A549 (cell line): ENCODE measurements around the gene ST6GALNAC4. TPM values are rescaled to one million over a fixed set of nuclear protein-coding genes. Genes with fewer than 3 reads are reported as not detected.

Experiments used
- ATAC-seq, 2 experiments: fragments of 200-7000 bp in 1 of 2; fragments of >200 bp in 1 of 2; cut with Nextera tagmentation in 1 of 2; cut with Tn5 transposase in 1 of 2; 3 replicates each; pipeline versions ENCODE4 v1.8.0 to v1.9.1; 2018 to 2020; ENCODE audit warnings: mild to moderate bottlenecking in 1 of 2, moderate library complexity in 1 of 2
- CTCF ChIA-PET: fragments of 300-600 bp; sonication (Branson Sonifier 250); formaldehyde crosslinking; extraction: SDS; loops from one replicate; lab custom pipeline; 2021; ENCODE audit warnings: antibody characterized with exemption, inconsistent platforms; lab: Yijun Ruan, JAX
- POLR2A ChIA-PET: fragments of 350-600 bp; formaldehyde crosslinking; extraction: SDS; loops from one replicate; lab custom pipeline; 2021; ENCODE audit warnings: antibody characterized with exemption, inconsistent platforms; lab: Yijun Ruan, JAX
- DNase-seq, 2 experiments: peaks; one replicate each; pipeline versions ENCODE4 v3.0.0 to v3.0.0-alpha.2; 2011 to 2016; ENCODE audit warnings: low read depth in 1 of 2, low spot score in 1 of 2
- FAIRE-seq: peaks from 2 replicates; lab custom pipeline; 2011; peaks lifted over from hg19 to GRCh38; lab: Jason Lieb, UNC
- H3K27ac ChIP-seq, 2 experiments: fragments of >200 bp; sonication (Bioruptor Twin); formaldehyde crosslinking; 3 replicates each; pipeline ENCODE4 v1.5.1; 2016 to 2017
- H3K4me1 ChIP-seq: fragments of >200 bp; sonication (Bioruptor Twin); formaldehyde crosslinking; 3 replicates; pipeline ENCODE4 v1.6.1; 2016
- H3K4me2 ChIP-seq: fragments of >200 bp; sonication (Bioruptor Twin); formaldehyde crosslinking; 3 replicates; pipeline ENCODE4 v1.6.1; 2016
- H3K4me3 ChIP-seq: fragments of >200 bp; sonication (Bioruptor Twin); formaldehyde crosslinking; 3 replicates; pipeline ENCODE4 v1.5.1; 2016
- H3K9me3 ChIP-seq: fragments of >200 bp; sonication (Bioruptor Twin); formaldehyde crosslinking; 3 replicates; pipeline ENCODE4 v1.6.1; 2016
- CHD4 ChIP-seq: fragments of 200-600 bp; sonication (generic); IDR thresholded peaks from 2 replicates; pipeline ENCODE4 v1.6.1; 2016; ENCODE audit warnings: antibody characterized with exemption, mild to moderate bottlenecking, borderline replicate concordance
- CTCF ChIP-seq: fragments of >200 bp; sonication (Bioruptor Twin); formaldehyde crosslinking; IDR thresholded peaks from 3 replicates; pipeline ENCODE4 v1.5.1; 2016
- ELK1 ChIP-seq: fragments of 150-350 bp; IDR thresholded peaks from 2 replicates; pipeline ENCODE4 v1.6.1; 2014; ENCODE audit warnings: low read depth, mild to moderate bottlenecking, low read length
- GATA3 ChIP-seq: IDR thresholded peaks from 2 replicates; pipeline ENCODE4 v1.6.1; 2012; ENCODE audit warnings: borderline replicate concordance
- HEYL ChIP-seq: fragments of 250-450 bp; sonication (Bioruptor Pico); IDR thresholded peaks from 2 replicates; pipeline ENCODE4 v1.8.0; 2021; ENCODE audit warnings: mild to moderate bottlenecking, moderate library complexity
- JUN ChIP-seq, 2 experiments: fragments of >200 bp; sonication (Bioruptor Twin); formaldehyde crosslinking; IDR thresholded peaks; 2 replicates in 1 of 2; 3 replicates in 1 of 2; pipeline ENCODE4 v1.6.1; 2016 to 2017
- JUNB ChIP-seq: fragments of >200 bp; sonication (Bioruptor Twin); formaldehyde crosslinking; IDR thresholded peaks from 2 replicates; pipeline ENCODE4 v1.6.1; 2016
- KDM5A ChIP-seq: fragments of 200-600 bp; sonication (generic); IDR thresholded peaks from 2 replicates; pipeline ENCODE4 v1.6.1; 2016; ENCODE audit warnings: antibody characterized with exemption, mild to moderate bottlenecking
- MAX ChIP-seq: IDR thresholded peaks from 2 replicates; pipeline ENCODE4 v1.6.1; 2012
- MYC ChIP-seq: IDR thresholded peaks from 2 replicates; pipeline ENCODE4 v1.6.1; 2012; ENCODE audit warnings: mild to moderate bottlenecking, inconsistent platforms, low read length, improper control_type of control experiment, borderline replicate concordance
- NFE2L2 ChIP-seq: fragments of 150-350 bp; conservative IDR thresholded peaks from 2 replicates; pipeline ENCODE4 v1.6.1; 2014; ENCODE audit warnings: low read length
- NR3C1 ChIP-seq: fragments of >200 bp; sonication (Bioruptor Twin); formaldehyde crosslinking; IDR thresholded peaks from 3 replicates; pipeline ENCODE4 v1.6.1; 2017
- POLR2A ChIP-seq: IDR thresholded peaks from 2 replicates; pipeline ENCODE4 v1.6.1; 2012; ENCODE audit warnings: mild to moderate bottlenecking, low read length
- RAD21 ChIP-seq, 2 experiments: fragments of >200 bp in 1 of 2; sonication (Bioruptor Twin) in 1 of 2; formaldehyde crosslinking in 1 of 2; IDR thresholded peaks in 1 of 2; conservative IDR thresholded peaks in 1 of 2; 2 replicates in 1 of 2; 3 replicates in 1 of 2; pipeline ENCODE4 v1.6.1; 2012 to 2018; ENCODE audit warnings: inconsistent platforms in 1 of 2
- SMC3 ChIP-seq: fragments of >200 bp; sonication (Bioruptor Twin); formaldehyde crosslinking; IDR thresholded peaks from 3 replicates; pipeline ENCODE4 v1.6.1; 2018; ENCODE audit warnings: inconsistent platforms
- ZSCAN20 ChIP-seq: fragments of 250-450 bp; sonication (Bioruptor Pico); IDR thresholded peaks from 2 replicates; pipeline ENCODE4 v1.8.0; 2022; ENCODE audit warnings: mild to moderate bottlenecking, moderate library complexity
- WGBS: methylation state at CpG from one replicate; pipeline ENCODE4 v1.1.6; 2017; ENCODE audit errors: missing lambda C conversion rate; 5-methylcytosine and 5-hydroxymethylcytosine counted together
- polyA plus RNA-seq, 4 experiments: library from polyadenylated mRNA; depleted of rRNA in 3 of 4; stranded (reverse); fragments of >200 nt; fragmentation: RNase III in 1 of 4; extraction: RNeasy Plus Mini Kit Qiagen cat#74134 plus additional on column Dnase treatment in 1 of 4; gene quantifications; 2 replicates in 3 of 4; 3 replicates in 1 of 4; pipeline ENCODE4 v1.2.3, GENCODE V29; 2011 to 2017
- TF ChIP-seq, protein P1 (sequence below): fragments of 450-650 bp; IDR thresholded peaks from 2 replicates; pipeline ENCODE4 v1.6.1; 2014; ENCODE audit warnings: antibody characterized with exemption

Gene ST6GALNAC4
- polyA plus RNA-seq, 2 of the 4 experiments (the other 2 are of a cell fraction): 11.0 to 24.8 TPM

GRCh38 chr9:127944586-127945218 lies 27.9 kb upstream of the ST6GALNAC4 start:
- Histone ChIP-seq H3K4me1 (peaks cover 18% of the 10 kb centered on the region; the same call in 2 of the 3 replicates), H3K27ac (peak overlapping the region in 1 of 2 experiments; percentile 58; a peak in 2 of 6 replicates), H3K4me2 (no peak overlapping the region), H3K4me3 (no peak overlapping the region), H3K9me3 (no peaks in the 10 kb centered on the region)
- CTCF ChIA-PET: interaction anchor here (1.1 to 35.7 kb wide), 25 partner anchors 11 to 180 kb away, joined by 3 to 827 read pairs (median 22); partner anchors contain the start of genes EEIG1, NAIF1, PIP5KL1 and SLC25A25
- ATAC-seq (no peak), DNase-seq (no peak), FAIRE-seq (no peak)
- POLR2A ChIA-PET: no interaction called here
- 94% methylated on average over 38 of the region's 38 CpGs for WGBS
- TF ChIP-seq MYC: no peak
- TF ChIP-seq GATA3: no peak
- no peak for TF ChIP-seq CHD4
- TF ChIP-seq POLR2A: no peak
- no peak for TF ChIP-seq RAD21 (conservative IDR thresholded peaks at IDR 0.05 in 1 of 2, IDR thresholded peaks at IDR 0.05 in 1 of 2)

DNA sequence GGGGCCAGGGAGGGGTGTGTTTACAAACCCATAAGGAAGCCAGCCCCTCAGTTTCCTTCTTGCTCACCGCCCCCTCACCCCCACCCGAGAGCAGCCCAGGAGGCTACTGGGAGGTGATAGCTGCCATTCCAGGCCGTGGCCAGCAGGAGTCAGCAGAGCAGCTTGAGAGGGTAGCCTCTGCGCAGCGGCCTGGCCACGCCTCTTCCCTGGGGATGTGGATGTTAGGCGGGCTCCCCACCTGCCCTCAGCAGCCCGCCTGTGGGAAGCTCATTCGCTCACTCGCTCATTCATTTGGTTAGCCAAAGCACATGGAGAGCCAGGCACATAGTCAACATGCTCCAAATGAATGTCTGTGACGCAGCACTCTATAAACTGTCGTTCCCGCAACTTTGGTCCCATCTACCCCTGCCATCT lies 26.9 kb upstream of the ST6GALNAC4 start:
- H3K4me2 ChIP-seq: no peak overlapping the region
- POLR2A ChIA-PET: interaction anchor here (0.6 to 1.2 kb wide), 3 partner anchors 23 to 124 kb away, joined by 3 to 5 read pairs (median 4); partner anchors contain the start of genes NAIF1, SLC25A25 and ST6GALNAC4
- peaks cover 18% of the 10 kb centered on the region; the same call in 2 of the 3 replicates for H3K4me1 ChIP-seq
- peak; percentile 93 to 95 for TF ChIP-seq RAD21 (conservative IDR thresholded peaks at IDR 0.05 in 1 of 2, IDR thresholded peaks at IDR 0.05 in 1 of 2)
- TF ChIP-seq KDM5A: no peak
- TF ChIP-seq NFE2L2: no peak
- TF ChIP-seq MAX: peak; percentile 63
- no peak for TF ChIP-seq ZSCAN20 (CRISPR knock-in tag)
- TF ChIP-seq ELK1: no peak
- TF ChIP-seq NR3C1: no peak
- no peak for TF ChIP-seq JUN (IDR thresholded peaks at IDR 0.05)
- TF ChIP-seq CTCF: peak; percentile 82
- TF ChIP-seq, protein P1, sequence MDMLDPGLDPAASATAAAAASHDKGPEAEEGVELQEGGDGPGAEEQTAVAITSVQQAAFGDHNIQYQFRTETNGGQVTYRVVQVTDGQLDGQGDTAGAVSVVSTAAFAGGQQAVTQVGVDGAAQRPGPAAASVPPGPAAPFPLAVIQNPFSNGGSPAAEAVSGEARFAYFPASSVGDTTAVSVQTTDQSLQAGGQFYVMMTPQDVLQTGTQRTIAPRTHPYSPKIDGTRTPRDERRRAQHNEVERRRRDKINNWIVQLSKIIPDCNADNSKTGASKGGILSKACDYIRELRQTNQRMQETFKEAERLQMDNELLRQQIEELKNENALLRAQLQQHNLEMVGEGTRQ: no peak
- TF ChIP-seq SMC3: peak; percentile 93
- no peak for TF ChIP-seq JUNB
- no peak for TF ChIP-seq HEYL (CRISPR knock-in tag)
- TF ChIP-seq, all 56 proteins: peak for 4
- DNase-seq (peak; percentile 79 to 86), ATAC-seq (peak; percentile 70 to 89), FAIRE-seq (no peak)
- Histone ChIP-seq H3K27ac (peak overlapping the region; percentile 34 to 58; a peak in 4 of 6 replicates), H3K9me3 (no peaks in the 10 kb centered on the region), H3K4me3 (no peak overlapping the region)
- CTCF ChIA-PET: interaction anchor here (0.6 to 35.7 kb wide), 38 partner anchors 10 to 181 kb away, joined by 3 to 827 read pairs (median 11); partner anchors contain the start of genes EEIG1, NAIF1, PIP5KL1 and SLC25A25
- 27% methylated on average over 13 of the region's 13 CpGs for WGBS
